NCI-H146 (cell line): ENCODE measurements around the gene ADSS1.
"Not testable (repeated sequence)": the region's sequence is repeated elsewhere in the genome, so short reads cannot be mapped to it uniquely, and the experiment has no call there.

Experiments used
- DNase-seq: peaks from one replicate; lab custom pipeline; 2025; lab: John Stamatoyannopoulos, UW

The ADSS1 gene

GRCh38 chr14:104734601-104734990 lies 10.6 kb downstream of the ADSS1 start:
- no peak for DNase-seq

- no peak for DNase-seq
Observed at GRCh38 chr14:104734991-104735779, 11.2 kb downstream of the ADSS1 start.

- no peak for DNase-seq
Observed at GRCh38 chr14:104735830-104736642, 12.0 kb downstream of the ADSS1 start.

- DNase-seq, result no peak
Observed at GRCh38 chr14:104738375-104739019, 14.5 kb downstream of the ADSS1 start.

- DNase-seq, result no peak
Observed at GRCh38 chr14:104739026-104739425, 15.0 kb downstream of the ADSS1 start.

- DNase-seq, result peak; percentile 65
Observed at GRCh38 chr14:104739546-104740516, 15.8 kb downstream of the ADSS1 start.

- no peak for DNase-seq
Observed at GRCh38 chr14:104741108-104741802, 17.2 kb downstream of the ADSS1 start.

GRCh38 chr14:104741803-104742251 lies 17.8 kb downstream of the ADSS1 start:
- no peak for DNase-seq

GRCh38 chr14:104742586-104743455 lies 18.8 kb downstream of the ADSS1 start:
- no peak for DNase-seq

- DNase-seq, result no peak
Observed at GRCh38 chr14:104743461-104744380, 19.7 kb downstream of the ADSS1 start.

GRCh38 chr14:104744484-104744883 lies 20.5 kb downstream of the ADSS1 start:
- DNase-seq, result no peak

- DNase-seq, result no peak
Observed at GRCh38 chr14:104745431-104745830, 21.4 kb downstream of the ADSS1 start.

- DNase-seq, result no peak
Observed at GRCh38 chr14:104746071-104746545, 22.1 kb downstream of the ADSS1 start.

- DNase-seq, result no peak
Observed at GRCh38 chr14:104746934-104747481, 23.0 kb downstream of the ADSS1 start.

- no peak for DNase-seq
Observed at GRCh38 chr14:104747876-104748275, 23.8 kb downstream of the ADSS1 start.

GRCh38 chr14:104749111-104749649 lies 25.2 kb downstream of the ADSS1 start:
- peak; percentile 27 for DNase-seq

- no peak for DNase-seq
Observed at GRCh38 chr14:104750056-104750752, 26.2 kb downstream of the ADSS1 start.

GRCh38 chr14:104750753-104751057 lies 26.7 kb downstream of the ADSS1 start:
- DNase-seq, result not testable (repeated sequence)
